B cell (primary cell): Measurements from ENCODE around the gene YIF1A. TPM values are rescaled to one million over a fixed set of nuclear protein-coding genes. Genes with fewer than 3 reads are reported as not detected.
"Not testable (repeated sequence)": the region's sequence is repeated elsewhere in the genome, so short reads cannot be mapped to it uniquely, and the experiment has no call there.

Experiments used
- ATAC-seq: fragments of 200-7000 bp; cut with Tn5 transposase; one replicate; pipeline ENCODE4 v1.10.0; 2021; ENCODE audit warnings: low read depth, mild to moderate bottlenecking, moderate number of reproducible peaks, moderate library complexity
- CTCF ChIA-PET: fragments of 350-600 bp; sonication (Branson Sonifier 250); formaldehyde crosslinking; loops from one replicate; lab custom pipeline; 2021; ENCODE audit warnings: antibody characterized with exemption, inconsistent platforms; lab: Charles Lee
- POLR2A ChIA-PET: fragments of 350-600 bp; sonication (Branson Sonifier 250); formaldehyde crosslinking; loops from one replicate; lab custom pipeline; 2021; ENCODE audit warnings: antibody characterized with exemption; lab: Charles Lee
- DNase-seq: peaks from one replicate; pipeline ENCODE4 v3.0.0; 2013
- H2AFZ ChIP-seq: 2 replicates; pipeline ENCODE4 v1.6.1; 2012; ENCODE audit warnings: mild to moderate bottlenecking, low read depth, low read length; ENCODE audit not compliant: insufficient read depth, poor library complexity, severe bottlenecking
- H3K27ac ChIP-seq, 2 donors: 1 replicate in 1 of 2; 2 replicates in 1 of 2; pipeline ENCODE4 v1.5.1; 2012 to 2013; ENCODE audit warnings: low read length in 2 of 2, mild to moderate bottlenecking in 2 of 2, moderate library complexity in 1 of 2
- H3K27me3 ChIP-seq, 4 experiments: fragments of 200-600 bp in 1 of 4; sonication (generic) in 1 of 4; replicated peaks in 1 of 4; 1 replicate in 2 of 4; 2 replicates in 2 of 4; pipeline versions ENCODE4 v1.6.1 to v1.7.0; 2013 to 2016; ENCODE audit warnings: low read length in 3 of 4, mild to moderate bottlenecking in 2 of 4, mixed read lengths in 1 of 4, moderate library complexity in 1 of 4; ENCODE audit not compliant: insufficient read depth in 4 of 4, control insufficient read depth in 3 of 4; ENCODE audit errors: control extremely low read depth in 1 of 4
- H3K36me3 ChIP-seq, 2 experiments: replicated peaks in 1 of 2; 1 replicate in 1 of 2; 2 replicates in 1 of 2; pipeline versions ENCODE4 v1.6.1 to v1.7.1; 2013; ENCODE audit warnings: low read length in 1 of 2; ENCODE audit not compliant: insufficient read depth in 2 of 2, control insufficient read depth in 1 of 2; ENCODE audit errors: control extremely low read depth in 1 of 2, extremely low read depth in 1 of 2
- H3K4me1 ChIP-seq, 2 donors: fragments of 200-600 bp in 1 of 2; sonication (generic) in 1 of 2; 1 replicate in 1 of 2; 2 replicates in 1 of 2; pipeline versions ENCODE4 v1.5.1 to v1.6.1; 2013 to 2017; ENCODE audit warnings: low read length in 2 of 2; ENCODE audit not compliant: control insufficient read depth in 2 of 2, insufficient read depth in 2 of 2
- H3K4me2 ChIP-seq: replicated peaks from 2 replicates; pipeline ENCODE3; 2012; ENCODE audit warnings: mild to moderate bottlenecking, low read depth, low read length; ENCODE audit not compliant: poor library complexity, severe bottlenecking
- H3K4me3 ChIP-seq, 5 experiments: fragments of 200-600 bp in 1 of 5; sonication (generic) in 1 of 5; 1 replicate in 3 of 5; 2 replicates in 2 of 5; pipeline versions ENCODE4 v1.5.1 to v1.7.0; 2011 to 2016; ENCODE audit warnings: low read length in 4 of 5, mild to moderate bottlenecking in 4 of 5, low read depth in 2 of 5, control low read depth in 1 of 5, moderate library complexity in 1 of 5; ENCODE audit not compliant: insufficient read depth in 1 of 5; ENCODE audit errors: control extremely low read depth in 1 of 5, extremely low read depth in 1 of 5
- H3K79me2 ChIP-seq: fragments of 200-600 bp; sonication (generic); one replicate; pipeline ENCODE4 v1.6.0; 2016; ENCODE audit warnings: low read length; ENCODE audit not compliant: control insufficient read depth, insufficient read depth
- H3K9ac ChIP-seq: fragments of 200-600 bp; sonication (generic); 2 replicates; pipeline ENCODE4 v1.6.1; 2017; ENCODE audit warnings: mild to moderate bottlenecking, low read length, moderate library complexity
- H3K9me3 ChIP-seq, 3 donors: one replicate each; pipeline versions ENCODE4 v1.6.1 to v1.7.1; 2013; ENCODE audit warnings: low read length in 2 of 3; ENCODE audit not compliant: control insufficient read depth in 2 of 3, insufficient read depth in 1 of 3; ENCODE audit errors: control extremely low read depth in 1 of 3
- H4K20me1 ChIP-seq: 2 replicates; pipeline ENCODE4 v1.6.0; 2012; ENCODE audit warnings: mild to moderate bottlenecking, low read length; ENCODE audit not compliant: insufficient read depth, control insufficient read depth, poor library complexity, severe bottlenecking
- H3K27ac Mint-ChIP-seq: one replicate; pipeline ENCODE4 v1.8.0; 2021; ENCODE audit warnings: mixed read lengths
- H3K27me3 Mint-ChIP-seq: one replicate; pipeline ENCODE4 v1.8.0; 2021; ENCODE audit warnings: mixed read lengths
- H3K4me1 Mint-ChIP-seq: one replicate; pipeline ENCODE4 v1.8.0; 2021; ENCODE audit warnings: mixed read lengths
- H3K4me3 Mint-ChIP-seq: one replicate; pipeline ENCODE4 v1.8.0; 2021; ENCODE audit warnings: mixed read lengths
- H3K9me3 Mint-ChIP-seq: one replicate; pipeline ENCODE4 v1.8.0; 2022; ENCODE audit warnings: mixed read lengths; ENCODE audit not compliant: insufficient read depth
- CTCF ChIP-seq: fragments of 200-600 bp; IDR thresholded peaks from one replicate; pipeline ENCODE4 v1.8.0; 2022; ENCODE audit warnings: antibody characterized with exemption, mild to moderate bottlenecking
- EZH2 ChIP-seq: IDR thresholded peaks from 2 replicates; pipeline ENCODE4 v1.6.1; 2012; ENCODE audit warnings: borderline replicate concordance, low read depth, mild to moderate bottlenecking, moderate library complexity, low read length; ENCODE audit not compliant: insufficient read depth, poor library complexity, severe bottlenecking
- WGBS: methylation state at CpG from one replicate; pipeline ENCODE4 v1.1.5; 2013; ENCODE audit warnings: missing lambda C conversion rate; ENCODE audit not compliant: insufficient coverage; 5-methylcytosine and 5-hydroxymethylcytosine counted together
- intact Hi-C: fragments of 100-400 bp; cut with micrococcal nuclease; formaldehyde crosslinking; loops from one replicate; pipeline ENCODE4 v1.10.0; 2022
- polyA plus RNA-seq: library from polyadenylated mRNA; depleted of rRNA; stranded (reverse); fragments of >200 nt; gene quantifications from 2 replicates; pipeline ENCODE4 v1.2.3, GENCODE V29; 2012
- total RNA-seq, 2 donors: library from RNA; stranded (reverse); fragments of 120-200 nt in 1 of 2; gene quantifications; 1 replicate in 1 of 2; 2 replicates in 1 of 2; pipeline versions ENCODE4 v1.2.3 to v1.2.4, GENCODE V29; 2013 to 2022

Gene YIF1A
- total and polyA plus RNA-seq, 2 donors (not counting 1 experiment from before 2014, with no cell fraction given): 43.9 to 95.0 TPM

GRCh38 chr11:66277471-66278362 is 11.2 kb downstream of the YIF1A start, which contains the start of gene CNIH2:
Gene CNIH2 (plus strand): TSS chr11:66278175. CDS start chr11:66278457, 282 bp downstream.
- peak within 1 kb of the TSS; percentile 39 for H3K9ac ChIP-seq
- DNase-seq (peak; percentile 78), ATAC-seq (peak; percentile 44)
- H3K27ac ChIP-seq: no peak within 1 kb of the TSS
- H4K20me1 ChIP-seq: peaks cover 39% of the 10 kb centered on the region
- peaks cover 3% of the 10 kb centered on the region for H3K27me3 Mint-ChIP-seq
- H3K4me3 ChIP-seq: peak within 1 kb of the TSS in 3 of 5 experiments; percentile 32 to 50 (median 40)
- no peaks in the 10 kb centered on the region for H3K9me3 Mint-ChIP-seq
- POLR2A ChIA-PET: interaction anchor here (0.6 to 0.9 kb wide), 3 partner anchors 9 to 35 kb away, joined by 3 to 8 read pairs (median 5); no protein-coding TSS in a partner anchor
- peaks cover 34% of the 10 kb centered on the region for H3K4me1 Mint-ChIP-seq
- H3K4me3 Mint-ChIP-seq: peak within 1 kb of the TSS; percentile 68
- H2AFZ ChIP-seq: peak within 1 kb of the TSS; percentile 22
- H3K9me3 ChIP-seq: no peaks in the 10 kb centered on the region
- H3K36me3 ChIP-seq: peaks cover 0 to 38% of the 10 kb centered on the region in 2 experiments
- H3K27me3 ChIP-seq: peaks cover 0 to 16% (median 3%) of the 10 kb centered on the region in 4 experiments
- H3K4me2 ChIP-seq: peak within 1 kb of the TSS; percentile 95
- intact Hi-C loops: no loop called here
- peaks cover 22 to 27% of the 10 kb centered on the region in 2 donors for H3K4me1 ChIP-seq
- peak within 1 kb of the TSS; percentile 3 for H3K27ac Mint-ChIP-seq
- TF ChIP-seq CTCF: no peak
- no peak for TF ChIP-seq EZH2
- CTCF ChIA-PET: no interaction called here
- WGBS: 2% methylated on average over 84 of the region's 84 CpGs
- H3K79me2 ChIP-seq: peaks cover 10% of the 10 kb centered on the region

GRCh38 chr11:66277064-66277463 is 11.9 kb downstream of the YIF1A start:
- intact Hi-C loops, H3K9me3 ChIP-seq, CTCF ChIA-PET, H3K9me3 Mint-ChIP-seq, ATAC-seq, H3K27ac ChIP-seq, H3K9ac ChIP-seq, H2AFZ ChIP-seq, H3K27me3 Mint-ChIP-seq, H3K4me3 ChIP-seq, DNase-seq: not testable (repeated sequence)
- 56% methylated on average over 4 of the region's 4 CpGs for WGBS
- Mint-ChIP-seq H3K4me3 (peak overlapping the region; percentile 64), H3K27ac (peak overlapping the region; percentile 3), H3K4me1 (peaks cover 28% of the 10 kb centered on the region)
- Histone ChIP-seq H4K20me1 (peaks cover 46% of the 10 kb centered on the region), H3K27me3 (peaks cover 0 to 16% (median 3%) of the 10 kb centered on the region in 4 experiments), H3K4me2 (peak overlapping the region; percentile 95), H3K79me2 (peaks cover 13% of the 10 kb centered on the region), H3K36me3 (peaks cover 0 to 44% of the 10 kb centered on the region in 2 experiments), H3K4me1 (peaks cover 19 to 21% of the 10 kb centered on the region in 2 donors)
- POLR2A ChIA-PET: interaction anchor here (0.6 to 0.9 kb wide), 3 partner anchors 8 to 36 kb away, joined by 3 to 8 read pairs (median 5); no protein-coding TSS in a partner anchor

GRCh38 chr11:66276619-66277018 is 12.3 kb downstream of the YIF1A start:
- POLR2A ChIA-PET, ATAC-seq, intact Hi-C loops, H3K27me3 Mint-ChIP-seq, H3K27ac ChIP-seq, H3K9ac ChIP-seq, H3K4me3 ChIP-seq, H3K9me3 ChIP-seq, CTCF ChIA-PET, H3K4me2 ChIP-seq, H2AFZ ChIP-seq, H3K9me3 Mint-ChIP-seq, DNase-seq: not testable (repeated sequence)
- peaks cover 14 to 17% of the 10 kb centered on the region in 2 donors for H3K4me1 ChIP-seq
- H3K36me3 ChIP-seq: peaks cover 0 to 48% of the 10 kb centered on the region in 2 experiments
- H4K20me1 ChIP-seq: peaks cover 50% of the 10 kb centered on the region
- 89% methylated on average over 9 of the region's 13 CpGs for WGBS
- Mint-ChIP-seq H3K4me1 (peaks cover 25% of the 10 kb centered on the region), H3K4me3 (peak overlapping the region; percentile 64), H3K27ac (peak overlapping the region; percentile 3)
- peaks cover 0 to 16% (median 3%) of the 10 kb centered on the region in 4 experiments for H3K27me3 ChIP-seq
- peaks cover 17% of the 10 kb centered on the region for H3K79me2 ChIP-seq
